Activated CD8-positive, alpha-beta memory T cell treated with anti-CD3 and anti-CD28 coated beads for 36 hours (primary cell): Measurements from ENCODE around the gene MICU1. TPM values are rescaled to one million over a fixed set of nuclear protein-coding genes. Genes with fewer than 3 reads are reported as not detected.
"Not testable (repeated sequence)": the region's sequence is repeated elsewhere in the genome, so short reads cannot be mapped to it uniquely, and the experiment has no call there.

Source experiments
- CTCF ChIA-PET: fragments of 350-600 bp; sonication (Branson Sonifier 250); formaldehyde crosslinking; loops from one replicate; lab custom pipeline; 2021; ENCODE audit warnings: antibody characterized with exemption; lab: Charles Lee
- POLR2A ChIA-PET: fragments of 350-600 bp; sonication (Branson Sonifier 250); formaldehyde crosslinking; loops from one replicate; lab custom pipeline; 2021; ENCODE audit warnings: antibody characterized with exemption; lab: Charles Lee
- total RNA-seq, 2 experiments: library from RNA; stranded (reverse); gene quantifications; one replicate each; pipeline ENCODE4 v1.2.3, GENCODE V29; 2021

MICU1 gene
- total RNA-seq, 2 experiments from 2014 or later = 24.5 to 27.1 TPM

GRCh38 chr10:72477463-72477862, 148.4 kb downstream of the MICU1 start:
- CTCF ChIA-PET = no interaction called here

GRCh38 chr10:72472306-72472705, 153.6 kb downstream of the MICU1 start:
- POLR2A ChIA-PET = no interaction called here
- CTCF ChIA-PET = no interaction called here

More at GRCh38 chr10:72477463-72477862, 148.4 kb downstream of the MICU1 start:
- POLR2A ChIA-PET = no interaction called here

GRCh38 chr10:72470666-72471065, 155.2 kb downstream of the MICU1 start:
- ChIA-PET CTCF (no interaction called here), POLR2A (no interaction called here)

DNA sequence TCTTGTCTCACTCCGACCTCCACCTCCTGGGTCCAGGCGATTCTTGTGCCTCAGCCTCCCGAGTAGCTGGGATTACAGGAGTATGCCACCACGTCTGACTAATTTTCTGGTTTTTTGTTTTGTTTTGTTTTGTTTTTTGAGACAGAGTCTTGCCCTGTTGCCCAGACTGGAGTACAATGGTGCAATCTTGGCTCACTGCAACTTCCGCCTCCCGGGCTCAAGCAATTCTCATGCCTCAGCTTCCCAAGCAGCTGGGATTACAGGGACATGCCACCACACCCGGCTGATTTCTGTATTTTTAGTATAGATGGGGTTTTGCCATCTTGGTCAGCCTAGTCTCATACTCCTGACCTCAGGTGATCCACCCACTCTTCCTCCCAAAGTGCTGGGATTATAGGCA, 158.8 kb downstream of the MICU1 start:
- POLR2A ChIA-PET, CTCF ChIA-PET: not testable (repeated sequence)

- ChIA-PET POLR2A (no interaction called here), CTCF (no interaction called here)
Measured at GRCh38 chr10:72466018-72466417, 159.9 kb downstream of the MICU1 start.

GRCh38 chr10:72464438-72464837, 161.4 kb downstream of the MICU1 start:
- CTCF ChIA-PET = no interaction called here

GRCh38 chr10:72462261-72462660, 163.6 kb downstream of the MICU1 start:
- CTCF ChIA-PET = interaction anchor here (0.7 kb wide), 1 partner anchor 15 kb away, joined by 3 read pairs; no protein-coding TSS in a partner anchor
- POLR2A ChIA-PET = no interaction called here

More at GRCh38 chr10:72464438-72464837, 161.4 kb downstream of the MICU1 start:
- POLR2A ChIA-PET = no interaction called here

GRCh38 chr10:72461085-72461484, 164.8 kb downstream of the MICU1 start:
- POLR2A ChIA-PET = no interaction called here
- CTCF ChIA-PET = no interaction called here

- CTCF ChIA-PET = no interaction called here
- POLR2A ChIA-PET = interaction anchor here (0.5 kb wide), 1 partner anchor 108 kb away, joined by 11 read pairs; no protein-coding TSS in a partner anchor
Measured at GRCh38 chr10:72460284-72460876, 165.5 kb downstream of the MICU1 start.

DNA sequence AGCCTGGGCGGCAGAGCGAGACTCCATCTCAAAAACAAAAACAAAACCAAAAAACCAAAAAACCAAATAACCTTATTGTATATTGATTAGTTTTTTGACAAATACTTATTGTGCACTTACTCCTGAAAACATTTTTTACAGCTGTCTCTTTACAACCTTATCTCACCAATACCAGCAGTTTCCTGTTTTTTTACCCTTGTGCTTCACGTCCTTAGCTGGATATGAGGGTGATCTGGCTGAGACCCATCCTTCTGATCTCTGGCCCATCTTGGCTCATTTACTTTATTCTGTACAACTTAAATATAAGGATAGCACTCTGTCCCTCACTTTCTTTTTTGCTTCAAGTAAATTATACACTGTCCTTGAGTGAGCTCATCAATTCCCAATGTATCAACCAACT, 166.6 kb downstream of the MICU1 start:
- ChIA-PET POLR2A (no interaction called here), CTCF (no interaction called here)

GRCh38 chr10:72455889-72456595, 169.8 kb downstream of the MICU1 start:
- CTCF ChIA-PET = no interaction called here
- POLR2A ChIA-PET = no interaction called here

- POLR2A ChIA-PET = no interaction called here
- CTCF ChIA-PET = no interaction called here
Measured at GRCh38 chr10:72449941-72450441, 175.9 kb downstream of the MICU1 start.

GRCh38 chr10:72445851-72446250, 180.0 kb downstream of the MICU1 start:
- ChIA-PET POLR2A (no interaction called here), CTCF (no interaction called here)

GRCh38 chr10:72442969-72443368, 182.9 kb downstream of the MICU1 start:
- POLR2A ChIA-PET = not testable (repeated sequence)

GRCh38 chr10:72435570-72435969, 190.3 kb downstream of the MICU1 start:
- CTCF ChIA-PET = interaction anchor here (0.6 kb wide), 1 partner anchor 616 kb away, joined by 3 read pairs; no protein-coding TSS in a partner anchor
- POLR2A ChIA-PET = no interaction called here

More at GRCh38 chr10:72442969-72443368, 182.9 kb downstream of the MICU1 start:
- CTCF ChIA-PET = not testable (repeated sequence)

GRCh38 chr10:72430936-72431335, 194.9 kb downstream of the MICU1 start:
- POLR2A ChIA-PET = interaction anchor here (0.6 kb wide), 1 partner anchor 26 kb away, joined by 4 read pairs; no protein-coding TSS in a partner anchor
- CTCF ChIA-PET = not testable (repeated sequence)

DNA sequence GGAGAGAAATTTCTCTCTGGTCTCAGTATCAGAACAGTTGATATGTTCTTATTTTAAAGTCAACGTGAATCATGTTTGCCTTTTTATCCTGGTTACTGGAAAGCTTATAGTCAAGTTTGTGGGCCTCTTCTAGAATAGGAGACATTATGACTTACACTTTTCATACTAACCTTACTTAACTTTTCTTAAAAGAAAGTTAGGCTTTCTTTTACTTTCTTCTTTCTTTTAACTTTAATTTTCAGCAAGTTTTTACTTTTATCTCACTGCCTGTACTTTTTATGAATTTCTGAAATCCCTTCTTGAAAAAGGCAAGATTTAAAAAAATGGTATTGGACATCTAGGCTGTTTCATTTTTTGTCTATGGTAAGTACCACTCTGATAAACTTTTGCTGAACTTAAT, 195.9 kb downstream of the MICU1 start:
- CTCF ChIA-PET = no interaction called here

DNA sequence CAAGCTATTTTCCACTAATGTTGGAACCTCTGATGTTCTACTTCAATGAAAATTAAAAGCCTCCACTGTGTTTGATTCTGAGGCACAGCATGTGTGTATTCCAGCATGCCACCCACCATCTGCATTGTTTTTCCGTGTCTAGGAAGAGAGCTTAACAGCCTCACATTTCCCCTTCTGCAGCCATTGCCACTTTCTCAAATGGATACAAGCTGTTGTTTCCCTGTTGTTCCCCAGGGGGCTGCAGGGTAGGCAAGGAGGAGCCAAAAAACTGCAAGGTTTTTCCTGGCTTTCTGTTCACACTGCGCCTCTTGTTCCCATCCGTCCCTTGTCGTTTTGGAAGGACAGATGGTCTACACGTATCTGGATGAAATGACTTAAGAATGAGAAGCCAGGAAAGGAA, 198.9 kb downstream of the MICU1 start:
- ChIA-PET CTCF (no interaction called here), POLR2A (no interaction called here)

More for the DNA sequence above, 195.9 kb downstream of the MICU1 start:
- POLR2A ChIA-PET = no interaction called here

DNA sequence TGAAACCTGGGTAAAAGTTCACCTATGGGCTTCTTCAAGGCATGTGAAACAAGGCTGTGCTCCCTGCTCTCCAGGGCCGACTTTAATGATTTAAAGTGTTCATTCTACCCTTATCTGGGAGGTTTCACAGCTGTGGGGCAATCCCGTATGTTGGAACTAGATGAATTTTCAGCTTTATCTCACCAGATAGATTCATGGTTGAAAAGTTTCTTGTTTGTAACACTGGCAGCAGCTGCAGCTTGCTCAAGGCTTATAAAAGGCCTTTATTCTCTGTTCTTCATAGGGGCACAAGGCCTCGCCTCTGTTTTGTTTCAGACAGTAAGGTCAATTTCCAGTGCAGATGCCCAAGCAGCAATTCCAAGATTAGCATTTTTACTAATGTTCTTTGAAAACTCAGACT, 200.7 kb downstream of the MICU1 start:
- CTCF ChIA-PET = no interaction called here
- POLR2A ChIA-PET = no interaction called here

DNA sequence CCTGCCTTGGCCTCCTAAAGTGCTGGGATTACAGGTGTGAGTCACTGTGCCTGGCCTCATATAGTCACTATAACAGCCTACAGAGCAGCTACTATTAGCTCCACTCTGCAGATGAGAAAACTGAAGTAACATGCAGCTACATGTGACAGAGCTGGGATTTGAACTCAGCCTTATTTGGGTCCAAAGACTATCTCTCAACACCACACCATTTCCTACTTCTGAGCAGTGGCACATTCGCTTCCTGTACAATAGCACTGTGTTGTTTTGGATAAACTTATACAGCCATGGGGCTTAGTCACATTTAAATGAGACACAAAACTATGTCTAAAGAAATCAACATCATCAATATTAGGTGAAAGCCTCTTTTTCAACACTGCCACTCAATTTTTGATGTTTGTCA, 201.3 kb downstream of the MICU1 start:
- ChIA-PET POLR2A (no interaction called here), CTCF (no interaction called here)

GRCh38 chr10:72423426-72423825, 202.5 kb downstream of the MICU1 start:
- ChIA-PET CTCF (no interaction called here), POLR2A (no interaction called here)
